GM21447 (cell line): ENCODE measurements around the gene ANXA7.
"Not testable (repeated sequence)": the region's sequence is repeated elsewhere in the genome, so short reads cannot be mapped to it uniquely, and the experiment has no call there.

Experiments used
- ATAC-seq: cut with Tn5 transposase; IDR thresholded peaks from one replicate; pipeline ENCODE4 v1.9.1; 2021; ENCODE audit not compliant: unreplicated experiment

ANXA7 gene

GRCh38 chr10:73408061-73408460 is 5.8 kb downstream of the ANXA7 start:
- no peak for ATAC-seq

- ATAC-seq, result no peak
Observed at GRCh38 chr10:73407495-73407894, 6.4 kb downstream of the ANXA7 start.

DNA sequence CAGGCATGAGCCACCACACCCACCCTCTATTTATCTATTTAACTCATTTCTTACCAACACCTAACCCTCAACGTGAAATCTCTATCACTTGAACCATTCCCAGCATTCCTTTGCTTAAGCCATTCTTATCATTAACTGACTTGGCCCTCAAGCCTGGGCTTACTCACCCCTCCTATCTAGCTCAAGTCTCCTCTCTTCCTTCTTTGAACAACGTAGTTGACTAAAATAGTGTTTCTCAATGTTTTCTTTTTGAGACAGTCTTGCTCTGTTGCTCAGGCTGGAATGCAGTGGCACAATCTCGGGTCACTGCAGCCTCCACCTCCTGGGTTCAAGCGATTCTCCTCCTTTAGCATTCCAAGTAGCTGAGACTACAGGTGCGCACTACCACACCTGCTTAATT is 7.0 kb downstream of the ANXA7 start:
- ATAC-seq, result no peak

- no peak for ATAC-seq
Observed at GRCh38 chr10:73405556-73405955, 8.3 kb downstream of the ANXA7 start.

DNA sequence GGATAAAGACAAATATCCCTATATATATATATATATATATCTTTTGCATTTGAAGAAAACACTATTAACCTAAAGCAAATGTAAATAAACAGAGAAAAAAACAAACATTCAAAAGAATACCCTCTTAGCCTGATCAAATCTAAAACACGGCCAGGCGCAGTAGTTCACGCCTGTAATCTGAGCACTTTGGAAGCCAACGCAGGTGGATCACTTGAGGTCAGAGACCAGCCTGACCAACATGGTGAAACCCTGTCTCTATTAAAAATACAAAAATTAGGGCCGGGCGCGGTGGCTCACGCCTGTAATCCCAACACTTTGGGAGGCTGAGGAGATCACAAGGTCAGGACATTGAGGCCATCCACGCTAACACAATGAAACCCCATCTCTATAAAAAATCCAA is 9.2 kb downstream of the ANXA7 start:
- no peak for ATAC-seq

DNA sequence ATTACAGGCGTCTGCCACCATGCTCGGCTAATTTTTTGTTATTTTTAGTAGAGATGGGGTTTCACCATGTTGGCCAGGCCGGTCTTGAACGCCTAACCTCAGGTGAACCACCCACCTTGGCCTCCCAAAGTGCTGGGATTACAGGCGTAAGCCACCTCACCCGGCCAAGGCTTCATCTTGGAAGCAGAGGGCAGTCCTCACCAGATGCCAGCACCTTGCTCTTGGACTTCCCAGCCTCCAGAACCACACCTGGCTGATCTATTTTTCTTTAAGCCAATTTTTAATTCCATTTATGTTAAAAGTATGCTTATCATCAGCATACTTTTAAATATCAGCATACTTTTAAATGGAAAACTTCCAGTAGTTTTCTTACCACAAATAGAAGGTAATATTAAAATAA is 12.2 kb downstream of the ANXA7 start:
- no peak for ATAC-seq

- no peak for ATAC-seq
Observed at GRCh38 chr10:73399063-73399462, 14.8 kb downstream of the ANXA7 start.

GRCh38 chr10:73398024-73398423 is 15.8 kb downstream of the ANXA7 start:
- ATAC-seq, result no peak

DNA sequence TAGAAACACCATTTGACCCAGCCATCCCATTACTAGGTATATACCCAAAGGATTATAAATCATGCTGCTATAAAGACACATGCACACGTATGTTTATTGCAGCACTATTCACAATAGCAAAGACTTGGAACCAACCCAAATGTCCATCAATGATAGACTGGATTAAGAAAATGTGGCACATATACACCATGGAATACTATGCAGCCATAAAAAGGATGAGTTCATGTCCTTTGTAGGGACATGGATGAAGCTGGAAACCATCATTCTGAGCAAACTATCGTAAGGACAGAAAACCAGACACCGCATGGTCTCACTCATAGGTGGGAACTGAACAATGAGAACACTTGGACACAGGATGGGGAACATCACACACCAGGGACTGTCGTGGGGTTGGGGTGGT is 19.5 kb downstream of the ANXA7 start:
- not testable (repeated sequence) for ATAC-seq

DNA sequence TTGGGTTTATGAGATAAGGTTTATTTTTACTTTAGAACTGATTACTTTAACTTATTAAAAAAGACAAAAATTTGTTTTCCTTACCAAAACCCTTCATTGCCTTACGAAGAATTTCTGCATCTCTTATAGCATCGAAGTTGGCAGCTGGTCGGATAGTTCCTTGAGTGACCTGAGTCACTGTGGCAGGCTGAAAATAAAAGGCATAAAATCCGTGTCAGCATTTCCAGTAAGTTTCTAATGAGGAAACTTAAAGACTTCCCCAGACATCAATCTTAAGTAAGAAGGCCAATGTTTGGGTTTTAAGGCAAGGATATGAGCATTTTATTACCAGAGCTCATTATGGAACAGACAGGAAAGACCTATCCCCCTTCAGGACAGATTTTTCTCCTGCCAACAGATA is 25.6 kb downstream of the ANXA7 start:
- ATAC-seq, result no peak

- ATAC-seq, result no peak
Observed at GRCh38 chr10:73386583-73386982, 27.3 kb downstream of the ANXA7 start.

DNA sequence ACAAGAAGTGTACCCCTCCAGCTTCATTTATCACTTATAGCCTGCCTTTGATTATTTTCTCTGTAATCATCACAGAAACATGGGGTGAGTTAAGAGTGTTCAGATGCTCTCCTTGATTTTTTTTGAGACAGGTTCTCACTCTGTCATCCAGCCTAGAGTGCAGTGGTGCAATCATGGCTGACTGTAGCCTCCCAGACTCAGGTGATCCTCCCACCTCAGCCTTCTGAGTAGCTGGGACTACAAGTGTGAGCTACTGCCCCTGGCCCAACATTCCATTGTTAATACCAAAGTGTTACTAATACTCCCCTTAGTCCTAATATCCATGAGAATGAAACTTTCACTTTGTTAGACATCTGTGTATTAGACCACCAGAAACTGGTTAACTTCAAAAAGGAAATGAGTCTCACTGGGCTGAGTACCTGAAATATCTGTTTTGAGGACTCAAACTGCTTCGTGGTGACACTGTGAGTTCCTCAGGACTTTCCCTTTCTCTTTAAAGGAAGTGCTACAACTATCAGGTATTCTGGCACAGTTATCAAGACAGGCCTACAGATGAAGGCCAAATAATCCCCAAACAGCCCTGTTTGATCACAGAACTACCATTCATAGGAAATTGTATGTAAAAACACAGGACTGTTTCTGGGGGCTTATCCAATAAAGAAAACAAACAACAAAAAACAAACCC is 34.7 kb downstream of the ANXA7 start:
- no peak for ATAC-seq

DNA sequence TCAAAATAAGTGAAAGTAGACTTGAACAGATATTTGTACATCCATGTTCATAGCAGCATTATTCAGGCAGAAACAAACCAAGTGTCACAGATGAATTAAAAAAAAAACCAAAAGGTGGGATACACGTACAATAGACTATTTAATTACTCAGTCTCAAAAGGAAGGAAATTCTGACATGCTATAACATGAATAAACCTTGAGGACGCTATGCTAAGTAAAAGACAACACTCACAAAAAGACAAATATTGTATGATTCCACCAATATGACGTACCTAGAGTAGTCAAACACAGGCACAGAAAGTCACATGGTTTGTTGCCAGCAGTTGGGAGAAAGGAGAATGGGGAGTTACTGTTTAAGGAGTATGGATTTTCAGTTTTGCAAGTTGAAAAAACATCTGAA is 37.2 kb downstream of the ANXA7 start:
- no peak for ATAC-seq

DNA sequence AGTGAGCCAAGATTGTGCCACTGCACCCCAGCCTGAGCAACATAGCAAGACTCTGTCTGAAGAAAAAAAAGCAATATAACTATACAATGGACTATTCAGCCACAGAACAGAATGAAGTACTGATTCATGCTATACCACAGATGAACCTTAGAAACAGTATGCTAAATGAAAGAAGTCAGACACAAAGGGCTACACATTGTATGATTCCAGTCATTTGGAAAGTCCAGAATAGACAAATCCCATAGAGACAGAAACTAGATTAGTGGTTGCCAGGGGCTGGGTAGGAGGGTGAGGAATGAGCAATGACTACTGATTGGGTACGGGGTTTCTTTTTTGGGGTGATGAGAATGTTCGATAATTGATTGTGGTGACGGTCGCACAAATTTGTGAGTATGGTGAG is 45.6 kb downstream of the ANXA7 start:
- no peak for ATAC-seq

DNA sequence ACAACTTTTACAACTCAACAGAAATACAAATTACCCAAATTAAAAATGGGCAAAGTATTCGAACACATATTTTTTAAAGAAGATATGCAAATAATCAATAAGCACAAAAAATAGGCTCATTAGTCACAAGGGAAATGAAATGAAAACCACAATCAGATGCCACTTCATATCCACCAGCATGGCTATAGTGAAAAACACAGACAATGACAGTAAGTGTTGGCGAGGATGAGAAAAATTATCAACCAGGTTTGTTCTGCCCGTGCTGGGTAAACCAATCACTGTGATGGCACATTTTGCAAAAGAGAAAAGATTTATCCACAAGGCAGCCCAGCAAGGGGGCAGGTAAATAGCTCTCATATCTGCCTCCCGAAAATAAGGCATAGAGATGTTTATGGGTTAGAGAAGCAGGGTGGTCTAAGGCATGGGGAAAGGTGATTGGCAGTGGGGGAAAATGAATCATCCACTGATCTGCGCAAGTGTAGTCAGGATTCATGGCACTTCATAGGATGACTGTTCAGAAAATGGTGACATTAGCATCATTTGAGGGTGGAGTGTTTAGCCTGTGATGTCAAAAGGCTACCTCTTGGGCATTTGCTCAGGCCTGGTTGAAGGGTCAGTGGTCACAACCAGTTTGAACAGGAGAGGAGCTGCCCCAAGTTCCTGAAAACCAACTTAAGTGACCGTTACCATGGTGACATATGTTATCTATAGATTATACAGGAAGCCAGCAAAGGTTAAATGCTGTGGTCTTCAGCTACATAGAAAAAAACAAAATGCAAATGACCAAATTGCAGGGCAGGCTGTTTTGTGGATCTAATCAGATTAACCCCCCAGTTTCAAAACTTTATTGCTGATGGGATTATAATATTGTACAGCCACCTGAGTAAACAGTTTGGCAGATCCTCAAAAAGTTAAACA is 47.2 kb downstream of the ANXA7 start:
- no peak for ATAC-seq

GRCh38 chr10:73364964-73365363 is 48.9 kb downstream of the ANXA7 start:
- no peak for ATAC-seq

DNA sequence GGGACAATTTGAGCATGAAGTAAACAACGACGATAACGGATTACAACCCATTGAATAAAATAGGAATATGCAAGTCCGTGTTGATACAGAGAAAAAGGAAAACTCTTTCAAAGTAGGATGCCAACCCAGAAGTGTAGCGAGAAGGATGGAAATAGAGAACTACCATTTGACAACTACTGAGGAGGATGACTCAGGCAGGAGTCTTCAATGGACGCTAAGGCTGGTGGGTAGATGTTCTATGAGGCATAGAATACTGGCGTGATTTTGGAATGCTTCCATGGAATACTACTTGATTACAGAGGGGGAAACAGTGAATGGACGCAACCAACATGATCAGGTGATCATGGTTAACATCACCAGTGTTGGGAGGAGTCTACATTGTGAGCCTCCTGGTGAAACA is 54.4 kb downstream of the ANXA7 start:
- no peak for ATAC-seq

DNA sequence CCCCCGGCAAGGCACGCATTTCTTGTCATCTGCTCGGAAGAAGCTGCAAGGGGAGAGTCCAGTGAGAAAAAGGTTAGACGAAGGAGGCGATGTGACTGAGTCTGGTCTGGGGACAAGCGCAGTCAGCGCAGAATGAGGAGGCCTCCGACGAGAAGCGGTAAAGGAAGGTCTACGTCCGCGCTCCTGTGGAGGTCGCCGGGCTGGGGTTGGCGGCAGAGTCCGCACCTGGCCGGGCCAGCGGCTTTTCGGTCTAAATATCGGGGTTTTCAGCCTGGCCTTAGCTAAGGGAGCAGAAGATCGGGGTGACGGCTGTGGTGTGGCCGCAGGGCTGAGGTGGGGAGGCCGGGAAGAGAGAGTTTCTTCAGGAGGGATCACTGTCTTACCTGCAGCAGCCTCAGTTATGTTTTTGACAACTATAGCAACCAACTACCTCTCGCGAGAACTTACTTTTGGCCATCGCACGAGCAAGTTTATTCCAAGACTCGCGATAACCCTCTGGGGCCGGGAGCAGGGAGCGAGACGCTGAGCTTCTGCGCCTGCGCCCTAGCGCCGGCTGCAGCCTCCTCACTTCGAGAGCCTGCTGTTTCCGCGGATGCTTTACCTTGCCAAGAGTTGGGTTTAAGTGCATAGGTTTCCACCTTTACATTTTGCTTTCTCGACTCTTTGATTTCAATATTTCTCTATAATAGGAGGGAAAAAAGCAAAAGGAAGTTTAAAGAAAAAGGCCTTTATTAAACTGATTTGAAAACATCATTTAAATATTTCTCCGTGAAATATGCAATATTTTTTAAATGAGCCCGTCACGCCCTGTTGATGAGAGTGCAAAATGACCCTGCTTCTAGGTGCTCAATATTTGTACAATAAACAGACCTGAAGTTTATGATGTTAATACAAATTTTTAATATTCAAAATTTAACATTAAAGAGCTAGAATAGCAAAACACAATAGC is 55.3 kb downstream of the ANXA7 start, which contains the start of gene CFAP70:
CFAP70 (minus strand) TSS at position 534 of the 949 bp plus-strand sequence. CDS start 4,068 bp downstream, outside the sequence.
- ATAC-seq, result peak; percentile 95

- no peak for ATAC-seq
Observed at GRCh38 chr10:73357821-73358220, 56.0 kb downstream of the ANXA7 start.

- no peak for ATAC-seq
Observed at GRCh38 chr10:73357166-73357565, 56.7 kb downstream of the ANXA7 start.

- ATAC-seq, result no peak
Observed at GRCh38 chr10:73344269-73344668, 69.6 kb downstream of the ANXA7 start.
